ENCODE measurements around the gene RUNX1.

RUNX1 gene

DNA sequence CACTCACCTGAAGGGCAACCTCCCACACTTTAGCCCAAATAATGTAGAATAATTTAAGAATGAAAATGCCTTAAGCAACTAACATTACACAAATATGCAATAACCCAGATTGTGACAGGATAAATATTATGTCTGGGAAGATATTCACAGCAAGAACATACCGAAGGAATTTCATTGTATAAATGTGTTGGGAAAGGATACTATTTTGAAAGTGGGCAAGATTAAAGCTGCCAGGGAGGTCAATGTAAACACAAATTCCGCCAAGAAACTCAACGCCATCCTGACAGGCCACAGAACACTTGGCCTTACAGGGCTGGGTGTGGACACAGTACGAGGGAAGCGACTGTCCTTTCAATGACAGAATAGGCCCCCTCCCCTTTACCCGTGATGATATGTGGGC lies 173.3 kb downstream of the RUNX1 start:
- DNase-seq, result no peak

DNA sequence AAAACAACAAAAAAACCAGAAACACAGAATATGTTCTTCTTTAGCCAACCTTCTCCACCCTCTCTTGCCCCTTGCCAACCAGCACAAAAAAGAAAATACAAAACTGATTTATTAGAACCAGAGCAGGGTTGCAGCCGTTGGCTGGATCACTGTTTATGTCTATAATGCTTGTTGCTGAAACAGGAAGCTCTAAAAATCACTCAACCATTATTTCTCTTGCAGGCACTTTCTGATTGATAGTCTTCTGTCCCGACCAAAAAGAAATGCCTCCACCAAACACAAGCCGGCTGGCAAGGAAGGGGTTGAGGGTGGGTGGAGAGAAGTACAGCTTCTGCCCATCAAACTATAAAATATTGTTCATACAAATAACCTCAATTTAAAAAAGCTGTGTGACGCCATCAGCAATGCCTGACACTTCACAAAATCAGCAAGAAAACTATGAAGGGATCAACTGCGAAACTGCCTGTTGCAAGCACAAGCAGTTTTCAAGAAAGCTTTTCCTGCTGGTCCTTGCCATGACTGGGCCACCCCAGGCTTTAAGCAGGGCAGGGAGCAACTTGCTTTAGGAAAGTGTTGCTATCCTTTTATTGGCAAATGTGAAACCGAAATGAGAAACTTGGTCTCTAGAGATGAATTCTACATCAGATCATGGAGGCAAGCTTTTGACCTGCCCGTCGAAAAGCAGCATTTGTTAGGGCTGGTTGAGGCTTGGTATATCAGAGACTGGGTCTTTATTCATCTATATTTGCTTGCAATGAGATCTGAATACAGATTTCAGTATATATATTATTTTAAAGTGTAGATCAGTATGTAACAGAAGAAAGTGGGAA lies 174.2 kb downstream of the RUNX1 start:
- DNase-seq, result no peak

DNA sequence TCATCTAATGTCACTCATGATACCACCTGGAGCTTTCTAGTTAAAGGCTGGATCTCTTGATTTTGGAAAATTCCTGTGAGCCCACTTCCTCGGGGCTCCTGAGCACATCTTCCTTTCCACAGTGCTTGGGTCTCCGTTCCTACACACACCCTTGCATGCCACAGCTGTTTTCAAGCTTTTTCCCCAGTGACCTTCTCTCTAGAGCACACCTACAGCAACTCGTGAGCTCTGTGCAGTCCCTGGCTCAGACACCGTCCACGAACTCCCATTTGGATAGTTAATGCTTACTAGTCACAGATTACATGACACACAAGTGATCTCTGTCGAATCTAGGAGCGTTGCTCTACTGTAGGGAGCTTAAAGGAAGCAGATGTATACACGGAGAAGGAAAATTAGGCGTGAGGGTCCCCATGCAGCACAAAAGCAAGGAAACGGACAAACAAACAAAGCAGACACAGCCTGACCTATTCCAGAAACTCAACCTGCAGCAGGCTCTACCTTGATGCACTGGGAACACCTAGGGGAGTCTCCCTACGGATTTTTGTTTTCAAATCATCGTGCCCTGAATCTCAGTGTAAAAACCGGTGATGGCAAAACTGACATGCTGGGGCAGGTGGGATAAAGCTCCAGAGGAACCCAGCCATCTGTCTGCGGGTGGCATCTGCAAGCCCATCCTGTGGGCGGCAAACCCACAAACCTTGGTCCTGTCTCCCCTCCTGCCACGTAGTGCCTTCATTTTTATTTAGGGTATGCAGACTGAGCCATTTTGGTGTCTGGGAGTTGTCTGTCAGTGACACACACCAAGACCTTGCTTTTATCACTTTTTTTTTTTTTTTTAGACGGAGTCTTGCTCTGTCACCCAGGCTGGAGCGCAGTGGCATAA lies 177.8 kb downstream of the RUNX1 start:
- DNase-seq, result no peak

DNA sequence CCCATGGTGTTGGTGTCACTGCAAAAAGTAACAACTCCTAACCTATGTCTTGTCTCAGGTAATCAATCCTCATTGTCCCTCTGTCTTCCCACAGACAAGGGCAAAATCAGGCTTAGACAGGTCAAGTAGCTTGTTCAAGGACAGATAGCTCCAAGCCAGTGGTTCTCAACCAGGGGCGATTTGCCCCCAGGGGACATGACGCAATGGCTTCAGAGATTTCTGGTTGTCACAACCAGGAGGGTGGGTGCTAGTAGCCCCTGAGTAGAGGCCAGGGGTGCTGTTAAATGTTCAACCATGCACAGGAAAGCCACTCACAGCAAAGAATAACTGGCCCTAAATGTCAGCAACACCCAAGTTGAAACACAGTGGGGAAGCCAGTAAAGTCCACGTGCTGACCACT lies 178.9 kb downstream of the RUNX1 start:
- DNase-seq, result no peak

DNA sequence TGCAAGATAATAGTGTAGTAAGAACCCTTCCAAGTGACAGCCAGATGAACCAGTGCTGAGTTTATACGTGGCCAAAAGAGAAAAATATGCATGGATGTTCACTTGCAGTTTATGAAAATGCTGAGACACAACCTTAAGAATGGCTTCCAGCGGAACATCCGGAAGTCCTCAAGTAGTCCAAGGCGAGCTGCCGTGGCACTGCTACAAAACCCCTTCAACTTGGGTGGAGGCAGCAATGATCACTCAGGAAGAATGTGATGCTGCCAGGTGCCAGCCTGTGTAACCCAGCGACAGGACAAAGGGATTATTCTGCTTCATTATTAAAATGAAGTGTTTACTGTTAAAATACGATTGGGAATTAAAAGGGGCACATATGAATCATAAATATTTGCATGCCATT lies 179.6 kb downstream of the RUNX1 start:
- DNase-seq, result no peak

DNA sequence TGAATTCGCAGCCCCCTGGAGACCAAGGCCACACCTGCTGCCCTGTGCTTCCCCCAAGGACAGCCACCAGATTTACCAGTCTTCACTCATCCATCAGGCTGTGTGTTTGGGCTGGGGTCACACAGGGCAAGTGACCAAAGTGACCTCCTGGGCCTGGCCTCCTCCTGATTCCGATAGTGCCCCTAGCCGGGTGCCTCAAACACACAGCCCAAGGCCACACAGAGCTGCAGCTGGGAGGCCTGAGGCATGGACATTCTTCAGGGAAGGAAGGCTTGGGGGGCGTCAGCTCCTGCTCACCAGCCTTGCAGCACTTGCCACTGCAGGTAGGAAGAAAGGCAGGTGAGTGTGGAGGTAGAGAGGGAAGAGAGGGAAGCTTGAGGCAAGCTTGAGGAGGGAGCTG lies 181.3 kb downstream of the RUNX1 start:
- DNase-seq, result no peak

DNA sequence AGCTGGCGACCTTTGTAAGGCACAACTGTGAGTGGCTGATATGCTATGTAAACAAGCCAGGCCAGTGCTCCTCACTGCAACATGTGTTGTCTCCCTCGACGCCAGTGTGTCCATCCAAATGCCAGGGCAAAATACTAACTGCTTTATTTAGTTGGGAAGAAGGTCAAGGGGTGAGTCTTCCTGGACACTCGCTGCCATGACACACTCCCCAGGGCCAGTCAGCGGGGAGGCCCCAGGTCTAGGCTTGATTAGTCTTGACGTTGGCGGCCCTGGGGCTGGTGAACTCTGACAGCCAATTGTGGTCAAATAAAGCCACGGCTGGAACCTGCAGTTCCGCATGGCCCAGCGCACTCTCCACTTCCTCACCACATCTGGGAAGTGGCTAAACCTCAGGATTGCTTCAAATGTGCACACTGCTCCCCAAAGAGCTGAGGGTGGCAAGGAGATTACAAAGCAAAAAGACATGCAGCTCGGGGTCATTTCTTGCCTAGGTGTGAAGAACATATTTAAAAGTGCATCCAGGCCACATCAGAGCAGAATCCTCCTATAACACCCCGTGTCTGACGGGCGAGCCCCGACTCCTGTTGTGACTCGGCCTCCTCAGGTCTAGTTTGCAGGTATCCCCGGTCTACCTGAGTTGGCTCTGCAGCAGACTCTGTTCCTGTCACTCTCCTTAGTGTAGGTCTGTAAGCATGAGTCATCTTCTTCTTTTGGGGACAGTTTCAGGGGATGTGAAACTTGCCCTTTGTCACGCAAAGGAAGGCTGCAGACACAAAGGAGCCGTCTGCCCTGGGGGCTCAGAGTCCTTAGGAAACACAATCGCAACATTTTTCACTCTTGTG lies 183.5 kb downstream of the RUNX1 start:
- peak; percentile 53 for DNase-seq

DNA sequence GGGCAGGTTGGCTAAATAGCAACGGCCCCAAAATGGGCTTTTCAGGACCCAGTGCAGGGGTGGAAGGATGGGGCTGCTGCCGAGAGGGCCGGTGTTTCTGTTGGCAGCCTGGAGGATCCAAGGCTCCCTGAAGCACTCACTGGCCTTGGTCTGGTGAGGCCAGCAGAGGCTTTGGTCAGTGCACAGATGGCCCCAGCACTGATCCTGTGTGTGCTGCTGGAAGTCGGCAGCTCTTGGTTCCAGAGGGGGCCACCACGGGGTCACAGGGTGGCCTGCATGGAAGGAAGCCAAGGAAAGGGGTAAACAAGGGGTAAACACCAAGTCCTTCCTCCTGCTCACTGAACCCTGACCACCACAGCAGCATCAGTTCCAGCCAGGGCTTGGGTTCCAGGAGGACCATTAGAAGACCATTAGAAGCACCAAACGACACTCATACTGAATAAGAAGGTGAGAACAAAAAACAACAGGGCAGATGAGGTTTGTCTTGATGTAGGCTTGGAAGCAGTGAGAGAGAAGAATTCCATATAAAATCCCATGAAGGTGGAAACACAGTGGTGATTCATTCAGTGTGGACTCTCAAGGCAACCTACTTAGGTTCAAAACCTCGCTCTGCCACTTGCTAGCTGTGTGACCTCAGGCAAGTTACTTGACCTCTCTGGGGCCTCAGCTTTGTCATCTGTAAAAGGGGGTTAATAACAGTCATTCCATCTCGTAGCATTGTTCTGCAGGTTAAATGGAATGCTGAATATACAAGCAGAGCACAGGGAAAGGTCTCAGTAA lies 184.5 kb downstream of the RUNX1 start:
- no peak for DNase-seq

DNA sequence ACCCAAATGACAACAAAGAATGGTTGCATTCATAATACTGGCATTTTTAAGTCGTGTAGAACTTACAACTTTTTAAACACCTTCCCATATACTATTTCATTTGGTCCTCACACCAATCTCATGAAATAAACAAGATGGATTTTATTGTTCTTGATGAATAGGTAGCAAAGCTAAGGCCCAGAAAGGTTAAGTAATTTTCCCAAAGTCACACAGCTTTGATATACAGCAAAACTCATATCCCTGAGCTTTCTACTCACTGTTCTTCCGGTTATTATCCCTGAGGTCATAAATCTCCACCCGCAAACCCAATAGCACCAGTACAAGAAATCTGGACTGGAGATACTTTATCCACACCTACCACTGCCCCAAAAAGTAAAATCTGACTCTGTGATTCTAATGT lies 186.2 kb downstream of the RUNX1 start:
- no peak for DNase-seq

DNA sequence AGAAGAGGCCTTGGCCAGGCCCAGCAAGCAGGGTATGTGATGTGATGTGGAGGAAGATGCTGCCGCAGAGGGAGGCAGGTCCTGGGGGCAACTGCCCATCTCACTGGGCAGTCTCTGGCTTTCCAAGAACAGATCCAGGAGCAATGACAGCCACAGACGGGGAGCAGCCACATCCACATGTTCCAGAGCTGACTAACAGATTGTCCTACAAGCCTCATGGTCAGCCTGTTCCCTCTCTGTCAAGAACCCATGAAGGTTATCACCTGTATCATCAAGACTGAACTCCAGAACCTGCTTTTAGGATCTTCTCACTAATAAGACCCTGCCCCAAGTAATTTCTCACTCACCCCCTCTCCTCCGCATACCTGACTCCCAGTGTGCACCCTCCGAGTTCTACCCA lies 187.8 kb downstream of the RUNX1 start:
- DNase-seq, result no peak

DNA sequence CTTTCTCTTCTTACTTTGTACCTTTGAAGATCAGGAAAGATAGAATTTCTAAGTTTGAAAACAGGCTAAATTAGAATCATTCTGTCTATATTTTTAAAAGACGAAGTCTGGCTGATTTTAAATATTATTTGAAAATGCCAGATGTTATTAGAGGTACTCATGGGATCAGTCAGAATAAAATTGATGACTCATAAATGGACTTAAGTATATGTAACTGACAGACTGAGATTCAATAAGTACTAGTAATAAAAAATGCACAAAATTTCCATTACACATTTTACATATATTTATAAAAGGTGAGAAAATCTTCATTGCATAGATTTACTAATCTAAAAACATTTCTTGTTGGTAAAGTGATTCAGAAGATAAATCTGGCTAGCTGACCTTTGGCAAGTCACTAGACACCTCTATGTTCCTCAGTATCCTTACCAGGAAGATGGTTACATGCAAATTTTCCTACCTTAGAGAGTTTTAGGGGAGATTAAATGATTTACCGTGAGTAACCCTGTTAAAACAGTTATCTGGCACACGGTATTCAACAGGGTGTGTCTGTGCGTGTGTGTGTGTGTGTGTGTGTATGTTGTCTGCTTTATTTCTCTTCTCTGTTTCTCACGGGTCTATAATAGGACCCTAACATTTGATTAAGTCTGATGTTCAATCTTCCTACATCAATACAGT lies 189.0 kb downstream of the RUNX1 start:
- DNase-seq, result no peak

DNA sequence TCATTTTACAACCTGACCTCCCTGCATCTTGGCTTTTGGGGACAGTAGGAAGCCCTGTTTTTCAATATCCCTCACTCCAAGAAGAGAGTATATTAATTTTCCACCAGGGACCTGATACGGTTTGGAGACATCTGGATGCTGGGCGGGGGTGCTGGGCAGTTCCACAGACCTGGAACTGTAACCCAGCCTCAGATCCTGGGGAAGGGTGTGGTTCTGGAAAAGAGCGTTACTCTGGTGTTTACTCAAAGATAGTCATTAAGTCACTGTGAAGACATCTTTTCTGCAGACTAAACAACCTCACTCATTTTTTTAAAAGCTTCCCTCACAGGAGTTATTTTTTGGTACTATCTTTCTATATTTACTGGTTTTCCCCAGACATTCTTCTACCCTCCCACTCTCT lies 190.5 kb downstream of the RUNX1 start:
- no peak for DNase-seq

DNA sequence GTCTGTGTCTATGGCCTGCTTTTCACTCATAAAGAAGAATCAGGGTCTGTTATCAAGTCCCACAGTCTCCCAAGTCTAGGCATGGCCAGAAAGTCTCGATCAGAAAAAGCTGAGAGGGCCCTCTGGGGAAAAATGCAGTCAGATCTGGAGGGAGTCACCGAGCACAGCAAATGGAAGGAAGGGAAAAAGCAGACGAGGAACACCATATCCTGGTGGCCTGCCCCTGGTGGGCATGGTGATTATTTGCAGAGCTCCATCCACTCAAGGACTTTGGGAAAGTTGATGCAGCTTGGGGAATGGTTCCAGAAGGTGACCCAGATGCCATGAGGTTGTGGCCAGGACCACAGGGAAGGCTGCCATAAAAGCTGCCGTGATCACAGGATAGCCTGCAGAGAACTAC lies 191.2 kb downstream of the RUNX1 start:
- no peak for DNase-seq

DNA sequence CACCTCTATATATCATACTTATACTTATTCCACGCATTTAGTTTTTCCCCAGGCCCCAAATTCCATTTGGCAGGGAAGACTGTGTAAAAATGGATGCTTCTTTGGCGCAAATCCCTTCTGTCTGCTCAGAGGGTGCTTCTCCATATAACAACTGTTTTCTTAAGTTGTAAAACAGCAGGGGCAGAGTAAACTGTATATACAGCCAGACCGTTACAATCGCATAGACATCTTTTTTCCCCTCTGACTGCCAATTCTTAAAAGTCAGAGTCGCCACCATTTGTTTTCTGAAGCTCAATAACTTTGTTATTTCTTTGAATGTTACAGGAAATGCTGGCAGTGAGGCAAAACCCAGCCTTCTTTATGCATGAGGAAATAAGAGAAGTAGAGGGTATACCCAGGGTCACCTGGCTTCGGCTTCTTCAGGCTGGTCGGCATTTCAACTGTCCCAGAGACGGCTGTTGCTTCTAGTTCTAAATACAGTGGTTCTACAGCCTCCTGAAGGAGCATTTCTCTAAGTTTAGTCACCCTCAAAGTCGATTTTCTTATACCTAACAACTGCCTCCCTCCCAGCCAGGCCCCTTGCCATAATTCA lies 191.9 kb downstream of the RUNX1 start:
- no peak for DNase-seq

DNA sequence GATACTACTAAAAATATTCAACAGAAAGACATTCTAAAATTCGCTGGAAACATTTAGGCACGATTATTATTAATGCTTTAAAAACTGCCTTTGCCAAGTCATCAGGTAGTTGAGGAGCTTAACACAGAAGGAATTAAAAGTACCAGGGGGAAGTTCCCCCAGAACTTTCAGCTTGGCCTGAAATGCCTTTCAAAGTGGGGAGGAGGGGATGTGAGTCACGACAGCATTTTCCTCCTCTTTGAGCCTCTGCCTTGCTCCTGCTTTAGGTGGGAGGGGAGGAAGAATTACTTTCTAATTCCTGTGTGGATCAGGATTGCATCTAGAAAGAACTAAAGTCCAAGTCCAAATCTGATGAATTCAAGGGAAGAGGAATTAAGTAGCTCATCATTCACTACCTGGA lies 196.7 kb downstream of the RUNX1 start:
- DNase-seq, result no peak

DNA sequence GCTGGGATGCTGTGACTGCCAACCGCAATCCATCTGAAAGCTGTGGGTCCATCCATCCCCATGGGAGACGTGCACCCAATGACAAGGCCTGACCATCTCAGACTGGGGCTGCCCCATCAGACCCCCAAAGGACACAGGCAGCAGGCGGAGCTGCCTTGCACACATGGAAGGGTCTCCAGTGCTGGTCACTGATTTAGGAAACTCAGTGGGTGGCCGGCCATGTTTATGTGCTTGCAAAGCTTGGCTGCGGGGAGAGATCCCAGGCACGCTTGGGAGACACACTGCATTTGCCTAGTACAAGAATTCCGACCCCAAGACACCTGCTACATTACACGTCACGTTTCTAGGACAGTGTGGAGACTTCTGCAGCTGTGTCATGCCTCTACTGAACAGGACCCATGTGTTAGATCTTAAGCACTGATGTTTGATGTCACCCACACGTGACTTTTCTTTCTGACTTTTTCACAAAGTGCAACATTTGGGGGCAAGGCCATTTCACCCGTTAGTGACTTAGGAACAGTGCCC lies 198.9 kb downstream of the RUNX1 start:
- no peak for DNase-seq

DNA sequence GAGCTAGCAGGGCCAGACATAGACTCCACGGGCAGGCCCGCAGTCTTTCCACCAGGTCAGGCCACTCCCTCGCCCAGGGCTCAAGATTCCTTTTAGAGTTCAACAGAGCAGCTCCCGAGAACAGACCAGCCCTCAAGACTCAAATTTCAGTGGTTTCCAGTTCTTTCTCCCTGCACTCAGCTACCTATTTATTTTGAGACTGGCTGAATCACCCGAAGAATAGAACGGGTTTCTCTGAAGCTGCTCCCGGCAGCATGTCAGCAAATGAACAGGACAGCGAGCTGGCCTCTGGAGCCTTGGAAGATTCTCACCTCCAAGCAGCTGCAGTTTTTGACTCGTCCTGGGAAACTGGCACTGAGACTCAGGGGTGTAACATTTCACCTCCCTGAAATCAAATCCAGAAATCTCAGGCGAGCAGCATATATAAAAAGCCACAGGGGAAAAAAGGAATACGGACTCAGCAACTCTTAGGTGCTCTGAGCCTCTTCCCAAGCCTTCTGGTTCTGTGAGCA lies 202.4 kb downstream of the RUNX1 start:
- no peak for DNase-seq

DNA sequence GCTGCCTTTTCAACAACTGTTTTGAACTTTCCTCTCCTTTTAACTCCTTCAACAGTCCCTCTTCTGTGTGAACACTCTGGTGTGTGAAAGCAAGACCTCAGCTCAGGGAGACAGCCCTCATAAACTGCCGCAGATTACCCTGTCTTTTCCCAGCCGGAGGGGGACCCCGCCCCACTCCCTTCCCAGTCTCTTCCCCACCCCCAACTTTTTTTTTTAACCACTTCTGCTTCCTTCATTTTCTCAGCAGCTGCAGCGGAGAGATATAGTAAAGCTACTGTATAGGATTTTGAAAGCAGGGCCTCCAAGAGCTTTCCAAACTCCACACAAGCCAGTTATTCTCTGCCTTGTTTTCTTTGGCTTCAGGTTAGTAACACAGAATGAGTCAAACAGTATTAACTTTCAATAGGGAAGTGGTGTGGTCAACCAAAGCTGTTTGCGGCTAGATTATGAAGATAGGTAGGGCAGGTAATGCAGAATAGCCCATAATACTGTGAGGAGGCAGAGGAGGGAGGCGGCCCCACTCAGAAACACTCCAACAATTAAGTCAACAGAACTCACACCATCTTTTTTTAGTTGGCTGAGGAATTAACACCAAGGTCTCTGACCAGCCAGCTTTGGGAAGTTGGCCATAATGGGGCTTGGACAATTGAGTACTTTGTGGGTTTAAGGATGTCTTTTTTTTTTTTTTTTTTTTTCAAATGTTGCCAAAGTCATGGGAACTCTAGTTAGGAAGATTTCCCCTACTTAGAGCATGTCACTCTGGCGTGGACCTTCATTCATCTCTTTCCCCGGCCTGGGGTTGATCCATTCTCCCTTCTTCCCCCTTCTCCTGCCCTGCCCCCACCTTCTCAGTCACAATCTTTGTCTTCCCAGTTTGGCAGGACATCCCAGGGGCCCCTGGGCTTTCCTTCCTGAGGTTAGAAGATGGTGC lies 203.3 kb downstream of the RUNX1 start:
- peak; percentile 42 for DNase-seq

DNA sequence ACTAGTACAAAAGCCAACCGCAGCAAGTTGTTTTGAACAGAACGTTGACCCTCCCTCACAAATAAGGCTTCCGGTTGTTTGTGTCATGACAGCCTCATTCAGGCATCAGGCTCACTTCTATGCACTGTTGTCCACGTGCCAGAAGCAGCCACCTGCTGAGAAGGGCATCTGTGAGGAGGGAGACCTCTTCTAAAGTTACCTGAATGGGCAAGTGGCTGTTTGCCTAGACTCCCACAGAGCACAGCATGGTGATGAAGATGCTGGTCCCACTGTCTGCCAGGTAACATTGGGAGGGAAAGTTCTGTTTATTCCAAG lies 204.2 kb downstream of the RUNX1 start:
- DNase-seq, result no peak
